ENCODE results near the gene PHF21B. TPM values are rescaled to one million over a fixed set of nuclear protein-coding genes. Genes with fewer than 3 reads are reported as not detected.

The PHF21B gene
- total RNA-seq, 1 experiment from 2014 or later = not detected

- BruUV-seq (replicated peaks) = no TSS peak
- Mint-ChIP-seq H3K36me3 (ENCODE audit: insufficient read depth, unreplicated experiment) (peaks cover 10% of the 10 kb centered on the region), H3K9me3 (ENCODE audit: low read depth, unreplicated experiment) (no peaks in the 10 kb centered on the region), H3K27me3 (ENCODE audit: unreplicated experiment) (peaks cover 76% of the 10 kb centered on the region), H3K4me1 (ENCODE audit: low read depth, unreplicated experiment) (peaks cover 9% of the 10 kb centered on the region), H3K4me3 (ENCODE audit: low read depth, unreplicated experiment) (peak overlapping the region; percentile 30), H3K27ac (ENCODE audit: unreplicated experiment) (no peak overlapping the region)
- intact Hi-C loops (cut with micrococcal nuclease; ENCODE audit: unreplicated experiment) = no loop called here
- CTCF ChIA-PET = interaction anchor here (1.0 to 1.8 kb wide), 3 partner anchors 73 to 324 kb away, joined by 3 to 4 read pairs (median 4); no protein-coding TSS in a partner anchor
- DNase-seq = no peak
- TF ChIP-seq CTCF (IDR thresholded peaks at IDR 0.05; ENCODE audit: unreplicated experiment) = no peak
Observed at GRCh38 chr22:45008186-45008681, 1.6 kb downstream of the PHF21B start.

- peaks cover 76% of the 10 kb centered on the region for H3K27me3 Mint-ChIP-seq (ENCODE audit: unreplicated experiment)
- no peaks in the 10 kb centered on the region for H3K9me3 Mint-ChIP-seq (ENCODE audit: low read depth, unreplicated experiment)
- no peak overlapping the region for H3K27ac Mint-ChIP-seq (ENCODE audit: unreplicated experiment)
- no peak for TF ChIP-seq CTCF (IDR thresholded peaks at IDR 0.05; ENCODE audit: unreplicated experiment)
- CTCF ChIA-PET = interaction anchor here (1.0 to 1.8 kb wide), 2 partner anchors 73 to 323 kb away, joined by 4 read pairs; no protein-coding TSS in a partner anchor
- peaks cover 11% of the 10 kb centered on the region for H3K36me3 Mint-ChIP-seq (ENCODE audit: insufficient read depth, unreplicated experiment)
- peak overlapping the region; percentile 30 for H3K4me3 Mint-ChIP-seq (ENCODE audit: low read depth, unreplicated experiment)
- intact Hi-C loops (cut with micrococcal nuclease; ENCODE audit: unreplicated experiment) = no loop called here
- BruUV-seq (replicated peaks) = no TSS peak
- H3K4me1 Mint-ChIP-seq (ENCODE audit: low read depth, unreplicated experiment) = peaks cover 9% of the 10 kb centered on the region
- DNase-seq = peak; percentile 36
Observed at GRCh38 chr22:45007391-45008185, 2.2 kb downstream of the PHF21B start.

DNA sequence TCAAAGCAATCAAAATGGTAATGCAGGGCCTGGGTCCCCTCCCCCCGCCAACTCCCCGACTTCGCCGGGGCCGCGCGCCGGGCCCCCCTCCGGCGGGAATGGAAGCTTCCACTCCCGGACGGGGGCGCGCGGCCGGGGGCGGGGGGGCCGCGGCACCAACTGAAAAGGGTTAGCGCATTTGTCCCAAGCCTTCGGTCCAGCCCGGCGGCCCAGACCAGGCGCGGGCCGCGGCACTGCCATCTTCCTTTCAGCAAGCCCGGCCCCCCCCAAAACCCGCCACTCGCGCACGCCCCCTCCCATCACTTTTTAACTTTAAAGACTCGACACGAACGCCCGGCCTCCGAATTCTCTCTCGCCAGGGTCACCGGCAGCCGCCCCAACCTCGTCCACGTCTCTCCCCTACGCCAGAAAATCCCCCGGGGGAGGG lies 2.8 kb downstream of the PHF21B start:
- H3K4me3 Mint-ChIP-seq (ENCODE audit: low read depth, unreplicated experiment) = no peak overlapping the region
- CTCF ChIA-PET = interaction anchor here (1.0 to 1.8 kb wide), 2 partner anchors 74 to 322 kb away, joined by 4 read pairs; no protein-coding TSS in a partner anchor
- peaks cover 11% of the 10 kb centered on the region for H3K36me3 Mint-ChIP-seq (ENCODE audit: insufficient read depth, unreplicated experiment)
- no peaks in the 10 kb centered on the region for H3K9me3 Mint-ChIP-seq (ENCODE audit: low read depth, unreplicated experiment)
- intact Hi-C loops (cut with micrococcal nuclease; ENCODE audit: unreplicated experiment) = no loop called here
- H3K27me3 Mint-ChIP-seq (ENCODE audit: unreplicated experiment) = peaks cover 76% of the 10 kb centered on the region
- H3K27ac Mint-ChIP-seq (ENCODE audit: unreplicated experiment) = no peak overlapping the region
- no peak for DNase-seq
- no TSS peak for BruUV-seq (replicated peaks)
- H3K4me1 Mint-ChIP-seq (ENCODE audit: low read depth, unreplicated experiment) = peaks cover 9% of the 10 kb centered on the region
- TF ChIP-seq CTCF (IDR thresholded peaks at IDR 0.05; ENCODE audit: unreplicated experiment) = no peak

GRCh38 chr22:45006111-45006963 lies 3.5 kb downstream of the PHF21B start:
- no peak overlapping the region for H3K4me3 Mint-ChIP-seq (ENCODE audit: low read depth, unreplicated experiment)
- peaks cover 11% of the 10 kb centered on the region for H3K36me3 Mint-ChIP-seq (ENCODE audit: insufficient read depth, unreplicated experiment)
- intact Hi-C loops (cut with micrococcal nuclease; ENCODE audit: unreplicated experiment) = no loop called here
- H3K9me3 Mint-ChIP-seq (ENCODE audit: low read depth, unreplicated experiment) = no peaks in the 10 kb centered on the region
- peaks cover 76% of the 10 kb centered on the region for H3K27me3 Mint-ChIP-seq (ENCODE audit: unreplicated experiment)
- no peak for DNase-seq
- CTCF ChIA-PET = no interaction called here
- BruUV-seq (replicated peaks) = no TSS peak
- TF ChIP-seq CTCF (IDR thresholded peaks at IDR 0.05; ENCODE audit: unreplicated experiment) = no peak
- H3K27ac Mint-ChIP-seq (ENCODE audit: unreplicated experiment) = no peak overlapping the region
- H3K4me1 Mint-ChIP-seq (ENCODE audit: low read depth, unreplicated experiment) = peaks cover 9% of the 10 kb centered on the region

Data from Calu3 (cell line).